Amniotic epithelial cell (primary cell): ENCODE measurements around the gene ZNF740.
"Not testable (repeated sequence)": the region's sequence is repeated elsewhere in the genome, so short reads cannot be mapped to it uniquely, and the experiment has no call there.

Source experiments
- DNase-seq: peaks from one replicate; pipeline ENCODE4 v3.0.0-alpha.2; 2010; ENCODE audit warnings: low read depth

ZNF740 gene

DNA sequence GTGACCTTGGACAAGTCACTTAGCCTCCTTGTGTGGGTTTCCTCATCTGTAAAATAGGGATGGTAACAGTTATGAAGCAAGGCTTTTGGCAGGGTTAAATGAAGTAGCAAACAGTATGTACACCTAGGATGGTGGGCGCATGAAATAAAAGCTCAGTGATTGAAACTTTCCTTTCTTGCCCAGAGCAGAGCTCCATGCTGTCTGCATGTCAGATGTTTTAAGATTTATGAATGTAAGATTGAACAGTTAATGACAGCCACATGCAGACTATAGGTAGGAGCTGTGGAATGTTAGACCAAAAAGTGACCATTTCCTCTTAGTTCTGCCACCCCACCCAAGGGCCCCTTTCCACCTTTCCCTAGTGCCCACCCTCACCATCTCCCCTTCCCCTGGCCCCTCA is 14.5 kb downstream of the ZNF740 start:
- no peak for DNase-seq

DNA sequence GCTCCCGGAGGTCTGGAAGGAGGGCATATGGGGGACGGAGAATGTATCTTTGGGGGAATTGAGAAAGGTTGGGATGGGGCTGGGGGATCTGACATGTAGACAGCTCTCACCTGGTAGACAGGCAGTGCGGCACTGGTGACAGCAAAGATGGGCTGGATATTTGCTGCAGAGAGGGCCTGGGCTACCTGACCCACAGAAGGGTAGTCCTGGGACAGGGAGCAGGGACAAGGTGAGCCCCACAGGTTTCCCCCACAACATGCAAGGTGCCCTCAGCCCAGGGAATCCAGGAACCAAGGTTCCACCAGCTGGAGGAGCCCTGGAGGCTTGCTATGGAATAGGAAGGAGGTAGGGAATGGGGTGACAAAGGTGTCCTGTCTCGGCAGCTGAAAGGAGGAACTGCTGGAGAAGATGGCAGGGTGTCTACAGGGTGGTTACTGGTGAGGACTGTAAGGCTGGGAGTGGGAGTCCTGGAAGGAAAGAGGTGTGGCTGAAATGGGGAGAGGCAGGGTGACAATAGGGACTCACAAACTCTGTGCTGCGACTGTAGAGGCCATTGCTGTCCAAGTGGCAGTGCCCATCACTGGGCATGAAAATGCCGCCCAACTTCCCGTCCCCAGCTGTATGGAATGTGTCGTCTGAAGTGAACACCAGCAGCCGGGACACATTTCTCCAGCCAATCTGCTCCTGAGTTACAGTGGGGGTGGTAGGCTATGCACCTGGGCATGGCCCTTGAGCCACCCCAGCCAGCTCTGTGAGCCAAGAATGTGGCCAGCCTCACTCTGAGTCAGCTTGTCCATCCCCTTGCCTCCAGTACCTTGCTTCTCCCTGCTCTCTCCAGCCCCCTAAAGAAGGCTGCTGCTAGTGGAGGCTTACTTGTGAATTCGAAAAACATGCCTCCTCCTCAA is 15.2 kb downstream of the ZNF740 start:
- no peak for DNase-seq

DNA sequence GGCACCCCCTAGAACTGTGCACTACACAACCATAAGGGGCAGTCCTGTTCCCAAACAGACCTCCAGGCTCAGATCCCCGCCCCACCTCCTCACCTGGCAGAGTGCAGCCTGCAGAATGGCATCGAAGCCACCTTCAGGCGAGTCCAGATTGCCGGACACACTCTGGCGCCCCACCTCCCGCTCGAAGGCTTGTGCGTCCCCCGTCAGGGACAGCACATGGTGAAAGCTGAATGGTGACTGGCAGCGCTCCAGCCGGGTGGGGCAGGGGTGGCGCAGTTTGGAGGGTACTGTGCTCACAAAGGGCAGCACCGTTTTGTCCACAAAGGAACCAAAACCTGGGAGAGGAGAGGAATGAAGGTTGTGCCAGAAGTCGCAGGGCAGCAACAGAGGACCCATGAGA is 16.0 kb downstream of the ZNF740 start:
- DNase-seq = no peak

- DNase-seq = no peak
Measured at GRCh38 chr12:53197011-53197640, 16.6 kb downstream of the ZNF740 start.

GRCh38 chr12:53198486-53199110 is 18.1 kb downstream of the ZNF740 start:
- no peak for DNase-seq

DNA sequence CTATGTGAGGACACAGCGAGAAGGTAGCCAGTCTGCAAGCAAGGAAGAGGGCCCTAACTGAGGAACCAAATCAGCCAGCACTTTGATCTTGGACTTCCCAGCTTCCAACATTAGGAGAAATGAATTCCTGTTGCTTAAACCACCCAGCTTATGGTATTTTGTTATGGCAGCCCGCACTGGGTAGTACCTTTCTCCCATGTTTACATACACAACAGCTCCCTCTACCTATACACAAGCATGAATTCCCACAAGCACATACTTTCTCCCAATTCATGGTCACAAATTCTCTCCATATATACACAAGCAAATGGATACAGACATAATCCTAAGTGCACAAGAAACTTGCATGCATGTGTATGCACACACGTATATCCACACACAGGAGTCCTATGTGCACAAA is 19.2 kb downstream of the ZNF740 start:
- no peak for DNase-seq

- DNase-seq = no peak
Measured at GRCh38 chr12:53200107-53200457, 19.6 kb downstream of the ZNF740 start.

- no peak for DNase-seq
Measured at GRCh38 chr12:53200458-53201176, 20.1 kb downstream of the ZNF740 start.

DNA sequence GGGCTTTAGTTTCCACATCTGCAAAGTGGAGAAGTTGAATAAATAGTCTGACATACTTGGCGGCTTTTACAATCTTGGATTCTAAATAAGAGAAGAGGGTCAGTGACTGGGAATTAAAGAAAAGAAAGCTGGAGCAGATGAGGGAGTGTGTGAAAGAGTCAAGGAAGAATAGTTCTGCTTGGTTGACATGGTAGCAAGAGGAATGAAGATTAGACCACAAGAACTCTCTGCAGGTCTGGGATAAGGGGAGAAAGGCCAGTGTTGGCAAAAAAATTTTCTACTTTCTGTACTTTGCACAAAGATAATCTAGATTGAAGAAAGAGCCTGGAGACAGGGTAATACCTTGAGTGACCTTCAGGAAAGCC is 20.6 kb downstream of the ZNF740 start:
- peak; percentile 67 for DNase-seq

DNA sequence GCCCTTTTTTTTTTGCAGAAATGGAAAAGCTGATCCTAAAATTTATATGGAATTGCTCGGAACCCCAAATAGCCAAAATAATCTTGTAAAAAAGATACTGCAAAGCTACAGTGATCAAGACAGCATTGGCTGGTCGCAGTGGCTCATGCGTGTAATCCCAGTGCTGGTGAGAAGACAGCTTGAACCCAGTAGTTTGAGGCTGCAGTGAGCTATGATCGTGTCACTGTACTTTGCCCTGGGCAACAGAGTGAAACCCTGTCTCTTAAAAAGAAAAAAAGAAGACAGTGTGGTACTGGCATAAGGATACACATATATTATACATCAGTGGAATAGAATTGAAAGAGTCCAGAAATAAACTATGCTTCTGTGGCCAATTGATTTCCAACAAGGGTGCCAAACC is 21.1 kb downstream of the ZNF740 start:
- no peak for DNase-seq

DNA sequence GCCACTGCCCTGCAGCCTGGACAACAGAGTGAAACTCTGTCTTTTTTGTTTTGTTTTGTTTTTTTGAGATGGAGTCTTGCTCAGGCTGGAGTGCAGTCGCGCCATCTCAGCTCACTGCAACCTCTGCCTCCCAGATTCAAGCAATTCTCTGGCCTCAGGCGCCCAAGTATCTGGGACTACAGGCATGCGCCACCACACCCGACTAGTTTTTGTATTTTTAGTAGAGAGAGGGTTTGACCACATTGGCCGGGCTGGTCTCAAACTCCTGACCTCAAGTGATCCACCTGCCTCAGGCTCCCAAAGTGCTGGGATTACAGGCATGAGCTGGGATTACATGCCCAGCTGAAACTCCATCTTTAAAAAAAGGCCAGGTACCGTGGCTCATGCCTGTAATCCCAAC is 21.8 kb downstream of the ZNF740 start:
- not testable (repeated sequence) for DNase-seq

GRCh38 chr12:53204351-53204750 is 23.8 kb downstream of the ZNF740 start:
- DNase-seq = no peak

GRCh38 chr12:53205747-53206419 is 25.4 kb downstream of the ZNF740 start:
- peak; percentile 91 for DNase-seq

DNA sequence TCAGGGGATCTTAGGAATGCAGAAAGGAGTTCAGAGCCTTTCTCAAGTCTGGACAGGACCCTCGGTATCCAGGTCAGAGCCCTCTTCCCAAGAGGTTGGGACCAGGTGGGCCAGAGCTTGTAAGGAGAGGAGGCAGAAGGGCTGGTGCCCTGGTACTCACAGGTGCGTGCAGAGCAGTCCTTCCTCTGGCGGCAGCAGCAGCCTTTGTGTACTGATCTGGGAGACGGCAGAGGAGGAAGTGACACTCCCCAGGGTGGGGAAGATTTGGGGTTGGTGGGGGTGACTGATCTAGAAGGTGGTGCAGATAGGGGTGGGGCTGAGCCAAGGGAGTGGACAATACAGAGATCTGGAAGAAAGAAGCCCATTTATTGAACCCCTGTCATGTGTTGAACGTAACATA is 26.5 kb downstream of the ZNF740 start, which contains the start of gene ITGB7:
ITGB7 (minus strand) TSS at position 210 of the 400 bp plus-strand sequence. CDS start 6,808 bp downstream, outside the sequence.
- no peak for DNase-seq

DNA sequence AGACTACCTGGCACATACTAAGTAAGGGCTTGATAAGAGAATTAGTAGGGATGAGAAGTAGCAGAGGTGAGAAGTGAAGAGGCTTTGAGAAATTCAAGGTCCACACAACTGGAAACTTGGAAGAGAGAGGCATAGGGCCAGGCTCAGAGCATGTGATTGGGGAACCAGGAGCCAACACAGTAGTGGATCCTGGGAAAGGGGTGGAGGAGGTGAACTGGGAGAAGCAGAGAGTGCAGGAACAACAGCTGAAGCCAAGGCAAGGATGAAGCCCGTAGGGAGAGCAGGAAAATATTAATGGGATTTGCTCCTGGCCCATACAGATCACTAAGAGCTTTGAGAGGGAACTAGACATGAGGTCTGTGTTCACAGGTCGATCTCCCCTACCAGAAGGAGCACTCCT is 27.9 kb downstream of the ZNF740 start:
- no peak for DNase-seq

DNA sequence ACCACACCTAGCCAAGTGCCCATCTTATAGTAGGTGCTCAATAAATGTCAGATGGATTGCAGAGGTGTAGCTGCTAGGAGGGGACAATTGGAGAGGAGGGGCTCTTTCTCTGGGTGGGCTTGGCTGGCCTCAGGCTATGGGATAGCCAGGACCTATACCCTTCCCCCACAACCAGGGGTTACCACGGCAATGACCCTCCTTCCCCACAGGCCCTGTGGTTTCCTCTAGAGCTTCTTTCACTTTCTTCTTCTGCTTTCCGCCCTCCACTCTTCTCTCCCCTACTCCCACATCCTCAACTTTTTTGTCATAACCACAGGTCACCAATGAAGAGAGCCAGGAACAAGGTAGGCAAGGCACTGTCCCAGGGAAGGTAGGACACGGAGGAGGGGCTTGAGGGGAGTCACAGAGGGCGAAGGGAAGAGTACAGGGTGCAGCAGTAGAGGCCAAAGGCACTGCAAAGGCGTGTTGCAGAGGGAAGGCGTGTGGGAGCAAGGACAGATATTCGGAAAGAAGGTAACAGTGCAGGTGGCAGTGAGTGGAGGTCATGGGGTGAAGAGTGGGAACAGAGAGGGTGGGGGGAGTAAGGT is 28.4 kb downstream of the ZNF740 start:
- no peak for DNase-seq

DNA sequence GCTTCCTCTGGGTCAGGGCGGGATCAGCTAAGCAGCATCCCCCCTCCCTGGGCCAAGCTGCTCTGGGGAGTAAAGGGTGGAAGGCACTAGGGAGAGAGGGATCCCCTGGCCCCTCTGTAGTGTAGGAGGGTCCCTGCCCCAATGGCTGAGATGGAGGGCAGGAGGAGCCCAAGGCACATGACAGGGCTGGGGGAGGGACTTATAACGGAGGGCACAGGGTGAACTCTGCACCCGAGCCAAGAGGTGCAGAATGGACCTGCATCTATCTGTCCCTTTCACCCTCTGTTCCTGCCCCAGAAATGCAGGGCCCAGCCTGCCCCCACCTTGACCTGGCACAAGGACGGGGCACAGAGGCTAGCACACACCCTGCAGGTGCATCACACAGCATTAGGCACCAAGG is 30.3 kb downstream of the ZNF740 start:
- no peak for DNase-seq

DNA sequence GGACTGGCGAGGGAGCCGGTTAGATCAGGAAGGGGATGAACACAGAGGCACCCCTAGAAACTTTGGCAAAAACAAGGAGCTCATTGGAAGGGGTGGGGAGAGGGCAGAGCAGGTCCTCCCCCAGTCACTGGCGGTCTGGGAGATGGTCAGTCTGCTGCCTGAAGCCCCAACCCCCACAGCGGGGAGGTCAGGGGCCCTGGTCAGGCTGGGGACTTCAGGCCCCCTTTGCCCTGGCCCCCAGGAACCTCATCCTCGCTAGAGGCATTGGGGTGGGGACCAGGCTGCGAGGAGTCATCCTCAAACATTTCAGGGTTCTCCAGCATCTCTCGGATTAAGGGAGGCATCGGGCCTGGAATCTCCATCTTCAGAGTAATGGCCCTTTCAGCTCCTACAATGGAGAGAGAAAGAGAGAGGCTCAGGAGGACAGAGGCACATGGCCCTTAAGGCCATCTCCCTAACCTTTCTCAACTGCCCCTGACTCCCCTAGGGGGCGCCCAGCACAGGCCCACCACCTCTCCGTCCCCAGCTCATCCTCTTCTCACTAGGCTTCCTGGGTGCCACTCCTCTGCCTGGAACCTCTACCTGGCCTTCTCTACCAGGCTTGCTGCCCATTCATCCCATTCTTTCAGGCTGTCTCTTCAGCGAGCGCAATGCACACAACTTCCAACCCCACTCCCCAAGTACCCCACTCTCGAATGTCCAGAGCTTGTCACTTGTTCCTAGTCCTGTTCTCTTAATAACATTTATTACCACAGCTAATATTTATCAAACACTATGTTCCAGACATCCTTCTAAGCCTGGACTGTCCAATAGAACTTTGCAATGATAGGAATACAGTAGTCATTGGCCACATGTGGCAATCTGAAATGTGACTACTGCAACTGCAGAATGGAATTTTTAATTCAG is 31.2 kb downstream of the ZNF740 start:
- DNase-seq = no peak

DNA sequence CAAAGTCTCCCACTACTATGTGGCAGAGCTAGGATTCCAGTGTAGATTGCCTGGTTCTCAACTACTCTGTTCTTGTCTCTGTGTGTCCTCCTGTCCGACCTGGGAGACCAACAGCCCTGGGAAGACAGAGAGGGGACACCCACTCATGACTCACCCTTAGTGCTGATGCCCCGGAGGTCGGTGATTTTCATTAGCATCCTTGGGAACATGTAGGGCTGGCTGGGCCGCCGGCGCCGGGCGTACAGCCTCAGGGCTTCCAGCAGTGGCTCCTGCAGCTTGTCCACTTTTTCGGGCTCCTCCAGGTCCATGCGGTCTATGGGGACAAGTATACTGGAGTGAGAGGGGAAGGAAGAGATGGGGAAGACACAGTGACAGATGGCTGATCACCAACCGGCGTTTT is 32.4 kb downstream of the ZNF740 start:
- no peak for DNase-seq

- DNase-seq = peak; percentile 55
Measured at GRCh38 chr12:53213348-53213747, 32.8 kb downstream of the ZNF740 start.
